ENCODE data around the gene ZNF415.

Gene ZNF415

GRCh38 chr19:53132141-53132991 lies at the start of gene ZNF415:
Gene ZNF415, minus strand, starts transcription at chr19:53132910. Its CDS starts 10,234 bp downstream, at chr19:53122676.
- Mint-ChIP-seq H3K27ac (no peak within 1 kb of the TSS), H3K4me1 (ENCODE audit: low read depth) (peaks cover 13% of the 10 kb centered on the region), H3K36me3 (ENCODE audit: low read depth) (peaks cover 42% of the 10 kb centered on the region), H3K4me3 (peak within 1 kb of the TSS; percentile 41), H3K27me3 (peaks cover 27% of the 10 kb centered on the region), H3K9me3 (peaks cover 54% of the 10 kb centered on the region)
- peak; percentile 53 for DNase-seq

GRCh38 chr19:53182202-53182601 lies 49.5 kb upstream of the ZNF415 start:
- H3K36me3 Mint-ChIP-seq (ENCODE audit: low read depth), result peaks cover 68% of the 10 kb centered on the region
- no peaks in the 10 kb centered on the region for H3K4me1 Mint-ChIP-seq (ENCODE audit: low read depth)
- H3K27ac Mint-ChIP-seq, result no peak overlapping the region
- peaks cover 35% of the 10 kb centered on the region for H3K9me3 Mint-ChIP-seq
- H3K27me3 Mint-ChIP-seq, result no peaks in the 10 kb centered on the region
- no peak overlapping the region for H3K4me3 Mint-ChIP-seq
- no peak for DNase-seq

GRCh38 chr19:53177986-53178385 lies 45.3 kb upstream of the ZNF415 start:
- DNase-seq, result no peak
- peaks cover 44% of the 10 kb centered on the region for H3K9me3 Mint-ChIP-seq
- H3K4me1 Mint-ChIP-seq (ENCODE audit: low read depth), result no peaks in the 10 kb centered on the region
- H3K4me3 Mint-ChIP-seq, result no peak overlapping the region
- H3K36me3 Mint-ChIP-seq (ENCODE audit: low read depth), result peaks cover 79% of the 10 kb centered on the region
- no peaks in the 10 kb centered on the region for H3K27me3 Mint-ChIP-seq
- no peak overlapping the region for H3K27ac Mint-ChIP-seq

DNA sequence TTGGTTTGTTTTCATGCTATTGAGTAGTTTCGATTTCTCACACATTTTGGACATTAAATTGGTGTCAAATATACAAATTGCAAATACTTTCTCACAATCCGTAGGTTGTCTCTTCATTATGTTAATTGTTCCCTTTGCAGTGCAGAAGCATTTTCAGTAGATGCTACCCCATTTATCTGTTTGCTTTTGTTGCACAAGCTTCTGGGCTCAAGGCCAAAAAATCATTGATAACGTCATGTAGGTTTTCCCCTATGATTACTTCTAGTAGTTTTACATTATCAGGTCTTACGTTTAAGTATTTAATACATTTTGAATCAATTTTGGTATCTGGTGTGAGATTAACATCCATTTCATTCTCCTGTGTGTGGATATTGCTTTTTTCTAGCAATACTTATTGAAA lies 40.2 kb upstream of the ZNF415 start:
- no peaks in the 10 kb centered on the region for H3K27me3 Mint-ChIP-seq
- no peak for DNase-seq
- peaks cover 64% of the 10 kb centered on the region for H3K36me3 Mint-ChIP-seq (ENCODE audit: low read depth)
- H3K4me1 Mint-ChIP-seq (ENCODE audit: low read depth), result no peaks in the 10 kb centered on the region
- H3K9me3 Mint-ChIP-seq, result peaks cover 48% of the 10 kb centered on the region
- H3K27ac Mint-ChIP-seq, result no peak overlapping the region
- no peak overlapping the region for H3K4me3 Mint-ChIP-seq

DNA sequence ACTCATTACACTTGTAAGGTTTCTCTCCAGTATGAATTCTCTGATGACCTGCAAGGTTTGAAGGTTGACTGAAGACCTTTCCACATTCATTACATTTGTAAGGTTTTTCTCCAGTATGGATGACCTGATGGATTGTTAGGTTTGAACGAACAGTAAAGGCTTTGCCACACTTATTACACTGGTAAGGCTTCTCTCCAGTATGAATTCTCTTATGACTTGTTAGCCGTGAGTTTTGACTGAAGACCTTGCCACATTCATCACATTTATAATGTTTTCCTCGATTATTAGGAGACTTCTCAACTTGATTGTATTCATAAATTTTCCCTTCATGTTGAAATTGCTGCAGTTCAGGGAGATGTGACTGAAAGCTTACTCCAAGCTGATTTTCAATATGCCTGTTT lies 33.0 kb upstream of the ZNF415 start:
- Mint-ChIP-seq H3K27me3 (no peaks in the 10 kb centered on the region), H3K9me3 (peaks cover 40% of the 10 kb centered on the region), H3K4me3 (no peak overlapping the region), H3K36me3 (ENCODE audit: low read depth) (peaks cover 54% of the 10 kb centered on the region), H3K4me1 (ENCODE audit: low read depth) (no peaks in the 10 kb centered on the region), H3K27ac (no peak overlapping the region)
- no peak for DNase-seq

DNA sequence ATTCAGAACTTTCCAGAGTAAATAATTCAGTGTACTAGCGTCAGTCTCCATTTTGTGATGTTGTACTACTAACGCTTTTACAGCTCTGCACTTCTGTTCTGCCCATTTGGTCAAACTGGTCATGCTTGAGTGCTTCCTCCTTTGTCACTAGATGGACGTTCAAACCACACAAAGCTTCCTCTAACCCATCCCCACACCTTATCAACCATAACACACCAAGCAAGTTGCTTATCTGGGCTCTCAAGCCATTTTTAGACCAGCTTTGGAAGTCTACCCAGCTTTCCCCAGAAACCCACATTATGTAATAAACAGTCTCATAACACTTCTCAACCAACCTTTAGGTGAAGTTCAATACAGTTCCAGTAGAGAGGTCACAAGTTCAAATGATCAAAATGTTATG lies 28.4 kb upstream of the ZNF415 start:
- H3K4me1 Mint-ChIP-seq (ENCODE audit: low read depth), result peaks cover 14% of the 10 kb centered on the region
- peaks cover 11% of the 10 kb centered on the region for H3K27me3 Mint-ChIP-seq
- H3K36me3 Mint-ChIP-seq (ENCODE audit: low read depth), result peaks cover 72% of the 10 kb centered on the region
- DNase-seq, result no peak
- H3K9me3 Mint-ChIP-seq, result peaks cover 54% of the 10 kb centered on the region
- no peak overlapping the region for H3K4me3 Mint-ChIP-seq
- no peak overlapping the region for H3K27ac Mint-ChIP-seq

DNA sequence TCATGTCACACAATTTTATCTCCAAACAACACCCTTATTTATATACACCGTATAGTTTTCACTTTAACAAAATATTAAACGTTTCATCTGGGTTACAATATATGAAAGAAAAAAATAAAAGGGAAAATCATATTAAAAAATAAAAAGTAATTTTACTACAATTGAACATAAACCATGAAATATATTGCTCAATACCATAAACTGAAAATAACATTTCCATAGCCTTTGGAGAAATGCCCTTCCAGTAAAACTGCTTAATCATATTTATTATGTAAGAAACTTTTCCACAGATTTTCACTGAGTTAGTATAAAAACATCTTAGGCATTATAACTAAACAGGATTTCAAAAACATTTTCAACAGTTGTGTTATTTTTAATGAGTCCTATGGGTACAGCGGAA lies 27.6 kb upstream of the ZNF415 start:
- Mint-ChIP-seq H3K27me3 (peaks cover 11% of the 10 kb centered on the region), H3K9me3 (peaks cover 46% of the 10 kb centered on the region), H3K27ac (no peak overlapping the region), H3K4me3 (no peak overlapping the region), H3K36me3 (ENCODE audit: low read depth) (peaks cover 72% of the 10 kb centered on the region), H3K4me1 (ENCODE audit: low read depth) (peaks cover 14% of the 10 kb centered on the region)
- no peak for DNase-seq

- peak overlapping the region; percentile 80 for H3K4me3 Mint-ChIP-seq
- peaks cover 11% of the 10 kb centered on the region for H3K27me3 Mint-ChIP-seq
- peaks cover 76% of the 10 kb centered on the region for H3K36me3 Mint-ChIP-seq (ENCODE audit: low read depth)
- H3K27ac Mint-ChIP-seq, result peak overlapping the region; percentile 77
- peaks cover 49% of the 10 kb centered on the region for H3K9me3 Mint-ChIP-seq
- peaks cover 14% of the 10 kb centered on the region for H3K4me1 Mint-ChIP-seq (ENCODE audit: low read depth)
- peak; percentile 61 for DNase-seq
These were observed 25.5 kb upstream of the ZNF415 start for GRCh38 chr19:53158119-53158656.

- Mint-ChIP-seq H3K27me3 (peaks cover 11% of the 10 kb centered on the region), H3K27ac (peak overlapping the region; percentile 52), H3K9me3 (peaks cover 51% of the 10 kb centered on the region), H3K4me3 (peak overlapping the region; percentile 80), H3K36me3 (ENCODE audit: low read depth) (peaks cover 78% of the 10 kb centered on the region), H3K4me1 (ENCODE audit: low read depth) (peaks cover 14% of the 10 kb centered on the region)
- DNase-seq, result no peak
These were observed 24.9 kb upstream of the ZNF415 start for GRCh38 chr19:53157626-53158025.

GRCh38 chr19:53156850-53157249 lies 24.1 kb upstream of the ZNF415 start:
- H3K9me3 Mint-ChIP-seq, result peaks cover 51% of the 10 kb centered on the region
- peak overlapping the region; percentile 80 for H3K4me3 Mint-ChIP-seq
- H3K36me3 Mint-ChIP-seq (ENCODE audit: low read depth), result peaks cover 83% of the 10 kb centered on the region

GRCh38 chr19:53147645-53148044 lies 14.9 kb upstream of the ZNF415 start:
- Mint-ChIP-seq H3K27me3 (no peaks in the 10 kb centered on the region), H3K9me3 (peaks cover 47% of the 10 kb centered on the region), H3K4me3 (no peak overlapping the region), H3K4me1 (ENCODE audit: low read depth) (no peaks in the 10 kb centered on the region), H3K36me3 (ENCODE audit: low read depth) (peaks cover 94% of the 10 kb centered on the region), H3K27ac (no peak overlapping the region)
- DNase-seq, result no peak

More at GRCh38 chr19:53156850-53157249, 24.1 kb upstream of the ZNF415 start:
- peaks cover 11% of the 10 kb centered on the region for H3K27me3 Mint-ChIP-seq
- no peak for DNase-seq
- H3K27ac Mint-ChIP-seq, result no peak overlapping the region
- peaks cover 14% of the 10 kb centered on the region for H3K4me1 Mint-ChIP-seq (ENCODE audit: low read depth)

- no peak for DNase-seq
- peaks cover 56% of the 10 kb centered on the region for H3K9me3 Mint-ChIP-seq
- H3K27me3 Mint-ChIP-seq, result no peaks in the 10 kb centered on the region
- H3K4me1 Mint-ChIP-seq (ENCODE audit: low read depth), result no peaks in the 10 kb centered on the region
- H3K36me3 Mint-ChIP-seq (ENCODE audit: low read depth), result peaks cover 75% of the 10 kb centered on the region
- H3K27ac Mint-ChIP-seq, result no peak overlapping the region
- H3K4me3 Mint-ChIP-seq, result no peak overlapping the region
These were observed 7.6 kb upstream of the ZNF415 start for GRCh38 chr19:53140351-53140750.

- DNase-seq, result no peak
- Mint-ChIP-seq H3K27me3 (peaks cover 10% of the 10 kb centered on the region), H3K9me3 (peaks cover 52% of the 10 kb centered on the region), H3K27ac (no peak overlapping the region), H3K36me3 (ENCODE audit: low read depth) (peaks cover 59% of the 10 kb centered on the region), H3K4me3 (no peak overlapping the region), H3K4me1 (ENCODE audit: low read depth) (peaks cover 10% of the 10 kb centered on the region)
These were observed 3.7 kb upstream of the ZNF415 start for GRCh38 chr19:53136432-53136831.

- Mint-ChIP-seq H3K27me3 (peaks cover 31% of the 10 kb centered on the region), H3K9me3 (peaks cover 53% of the 10 kb centered on the region), H3K4me1 (ENCODE audit: low read depth) (peaks cover 13% of the 10 kb centered on the region), H3K36me3 (ENCODE audit: low read depth) (peaks cover 38% of the 10 kb centered on the region), H3K27ac (no peak overlapping the region), H3K4me3 (peak overlapping the region; percentile 41)
- DNase-seq, result no peak
These were observed 983 bp downstream of the ZNF415 start for GRCh38 chr19:53131727-53132126.

DNA sequence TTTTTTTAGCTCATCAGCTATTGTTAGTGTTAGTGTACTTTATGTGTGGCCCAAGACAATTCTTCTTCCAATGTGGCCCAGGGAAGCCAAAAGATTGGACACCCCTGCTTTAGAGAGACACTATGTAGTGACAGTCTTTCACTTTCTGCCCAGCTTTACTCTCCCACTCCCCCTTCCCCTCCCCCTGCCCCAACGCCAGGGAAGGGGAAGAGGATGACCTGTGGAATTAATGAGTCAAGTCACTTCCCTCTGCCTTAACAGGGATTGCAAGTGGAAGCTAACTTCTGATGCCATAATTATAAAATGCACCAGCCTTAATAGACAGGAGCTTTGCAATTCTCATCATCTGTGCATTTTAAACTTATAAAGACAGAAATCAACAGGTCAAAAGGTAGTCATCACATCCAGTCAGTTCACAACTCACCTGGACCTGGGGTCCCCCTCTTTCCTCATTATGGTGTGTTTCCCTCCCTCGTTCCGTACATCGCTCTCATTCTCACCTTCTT lies 1.6 kb downstream of the ZNF415 start:
- peaks cover 36% of the 10 kb centered on the region for H3K36me3 Mint-ChIP-seq (ENCODE audit: low read depth)
- H3K4me1 Mint-ChIP-seq (ENCODE audit: low read depth), result peaks cover 13% of the 10 kb centered on the region
- no peak for DNase-seq
- H3K27me3 Mint-ChIP-seq, result peaks cover 31% of the 10 kb centered on the region
- peaks cover 53% of the 10 kb centered on the region for H3K9me3 Mint-ChIP-seq
- no peak overlapping the region for H3K4me3 Mint-ChIP-seq
- no peak overlapping the region for H3K27ac Mint-ChIP-seq

Data from activated T-cell treated with anti-CD3 and anti-CD28 coated beads, Interleukin-2, amount 50 U/mL, for 24 hours (primary cell).